Fibroblast of villous mesenchyme (primary cell): ENCODE results near the gene FGF5. TPM values are rescaled to one million over a fixed set of nuclear protein-coding genes. Genes with fewer than 3 reads are reported as not detected.
A peak's percentile ranks its signal among the peaks of the same experiment; 100 is the strongest.
"Not testable (repeated sequence)": the region's sequence is repeated elsewhere in the genome, so short reads cannot be mapped to it uniquely, and the experiment has no call there.

Experiments
- DNase-seq: peaks from one replicate; pipeline ENCODE4 v3.0.0-alpha.2; 2010; ENCODE audit warnings: low read depth
- H3K4me3 ChIP-seq: 2 replicates; pipeline ENCODE4 v1.5.1; 2011; ENCODE audit warnings: low read depth, mild to moderate bottlenecking, low read length
- CTCF ChIP-seq: IDR thresholded peaks from 2 replicates; pipeline ENCODE4 v1.5.1; 2012; ENCODE audit warnings: low read depth, mild to moderate bottlenecking, low read length; ENCODE audit not compliant: insufficient read depth
- total RNA-seq: library from RNA; depleted of rRNA; stranded (reverse); fragments of >200 nt; gene quantifications from 2 replicates; pipeline ENCODE4 v1.2.3, GENCODE V29; 2012

Gene FGF5
- total RNA-seq, 1 donor: 5.2 TPM

DNA sequence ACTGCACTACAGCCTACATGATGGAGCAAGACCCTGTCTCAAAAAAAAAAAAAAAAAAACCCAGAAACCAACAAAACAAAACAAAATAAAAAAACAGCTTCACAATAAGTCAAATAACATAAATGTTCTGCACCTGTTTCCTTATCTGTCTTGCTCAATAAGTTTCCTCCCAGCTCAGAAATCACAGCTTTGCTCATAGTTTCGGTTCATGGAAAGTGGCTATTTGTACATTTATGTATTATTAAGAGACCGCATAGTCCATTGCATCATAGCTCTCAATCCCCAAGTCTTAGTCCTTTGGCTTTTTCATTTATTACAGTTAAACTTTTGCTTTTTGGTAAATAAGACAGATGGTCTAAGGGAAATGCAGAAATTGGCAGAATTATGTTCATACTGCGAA, 44.7 kb downstream of the FGF5 start:
- no peak for DNase-seq
- no peak for TF ChIP-seq CTCF
- H3K4me3 ChIP-seq: no peak overlapping the region

DNA sequence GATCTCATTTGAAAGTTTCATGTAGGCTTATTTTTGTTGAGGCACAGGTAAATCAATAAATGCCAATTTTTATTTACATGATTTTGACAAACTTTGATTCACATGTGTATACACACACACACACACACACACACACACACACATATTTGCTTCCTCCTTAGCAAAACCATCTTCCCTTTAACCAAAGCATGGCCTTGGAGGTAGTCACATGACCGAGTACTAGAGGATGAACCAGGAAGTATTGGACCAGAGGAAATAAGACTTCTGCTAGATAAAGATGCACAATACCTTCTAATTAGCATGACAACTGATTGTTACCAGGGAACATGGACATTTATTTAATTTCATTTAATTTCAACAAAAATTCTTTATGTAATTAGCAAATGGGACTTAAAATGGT, 45.7 kb downstream of the FGF5 start:
- DNase-seq: no peak

GRCh38 chr4:80313627-80314026, 47.2 kb downstream of the FGF5 start:
- no peak for DNase-seq
- TF ChIP-seq CTCF: no peak
- H3K4me3 ChIP-seq: no peak overlapping the region

More for the DNA sequence above, 45.7 kb downstream of the FGF5 start:
- no peak for TF ChIP-seq CTCF
- no peak overlapping the region for H3K4me3 ChIP-seq

DNA sequence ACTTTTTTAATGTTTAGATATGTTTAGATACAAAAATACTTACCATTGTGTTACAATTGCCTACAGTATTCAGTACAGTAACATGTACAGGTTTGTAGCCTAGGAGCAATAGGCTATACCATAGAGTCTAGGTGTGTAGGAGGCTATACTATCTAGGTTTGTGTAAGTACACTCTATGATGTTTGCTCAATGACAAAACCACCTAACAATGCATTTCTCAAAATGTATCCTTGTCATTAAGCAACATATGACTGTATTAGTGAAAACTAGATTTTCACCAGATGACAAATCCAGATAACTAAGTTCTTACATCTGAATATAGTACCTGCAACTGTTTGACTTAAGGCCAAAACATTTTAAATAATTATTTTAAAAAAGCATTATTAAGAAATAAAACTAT, 49.4 kb downstream of the FGF5 start:
- not testable (repeated sequence) for H3K4me3 ChIP-seq, DNase-seq

DNA sequence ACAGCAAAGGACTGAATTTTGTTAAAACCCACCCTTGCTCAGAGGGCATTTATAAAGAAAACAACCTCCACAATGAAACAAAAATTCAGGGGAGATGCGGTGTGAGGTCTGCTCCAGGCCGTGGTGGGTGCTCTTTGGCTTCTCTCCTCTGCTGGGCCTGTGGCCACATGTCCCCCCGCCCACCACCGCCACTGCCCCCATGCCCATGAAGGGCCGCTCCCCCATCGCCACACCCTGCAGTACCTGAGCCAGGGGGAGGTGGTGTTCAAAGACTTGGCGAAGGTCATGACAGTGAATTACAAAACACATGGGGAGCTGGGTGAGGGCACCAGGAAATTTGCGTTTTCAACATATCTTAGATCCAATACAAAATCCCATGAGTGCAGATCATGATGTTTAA, 54.9 kb downstream of the FGF5 start:
- no peak overlapping the region for H3K4me3 ChIP-seq
- no peak for DNase-seq
- TF ChIP-seq CTCF: no peak

- no peak for TF ChIP-seq CTCF
- no peak overlapping the region for H3K4me3 ChIP-seq
- DNase-seq: no peak
These were observed 55.3 kb downstream of the FGF5 start for GRCh38 chr4:80321776-80322175.

- no peak overlapping the region for H3K4me3 ChIP-seq
- TF ChIP-seq CTCF: peak; percentile 34
- DNase-seq: peak; percentile 32
These were observed 56.3 kb downstream of the FGF5 start for GRCh38 chr4:80322716-80323115.
